Esophagus muscularis mucosa (tissue), 4 donors: ENCODE measurements around the gene IL37.

Source experiments
- EP300 ChIP-seq: sonication (generic); formaldehyde crosslinking; IDR thresholded peaks from one replicate; pipeline ENCODE4 v1.6.1; 2017; ENCODE audit warnings: antibody characterized with exemption
- POLR2A ChIP-seq: fragments of 450-650 bp; IDR thresholded peaks from one replicate; pipeline ENCODE4 v1.6.1; 2017; ENCODE audit warnings: antibody characterized with exemption, moderate library complexity, mild to moderate bottlenecking, low read depth
- POLR2AphosphoS5 ChIP-seq, 2 donors: sonication (generic); formaldehyde crosslinking; IDR thresholded peaks; one replicate each; pipeline ENCODE4 v1.6.1; 2017; ENCODE audit warnings: antibody characterized with exemption in 2 of 2
- TF ChIP-seq, protein P1 (sequence below), 3 experiments: fragments of 200-600 bp in 2 of 3; fragments of 450-650 bp in 1 of 3; sonication (generic) in 2 of 3; IDR thresholded peaks; one replicate each; pipeline ENCODE4 v1.5.1; 2017 to 2019; ENCODE audit warnings: antibody characterized with exemption in 3 of 3, mild to moderate bottlenecking in 2 of 3, moderate library complexity in 1 of 3

DNA sequence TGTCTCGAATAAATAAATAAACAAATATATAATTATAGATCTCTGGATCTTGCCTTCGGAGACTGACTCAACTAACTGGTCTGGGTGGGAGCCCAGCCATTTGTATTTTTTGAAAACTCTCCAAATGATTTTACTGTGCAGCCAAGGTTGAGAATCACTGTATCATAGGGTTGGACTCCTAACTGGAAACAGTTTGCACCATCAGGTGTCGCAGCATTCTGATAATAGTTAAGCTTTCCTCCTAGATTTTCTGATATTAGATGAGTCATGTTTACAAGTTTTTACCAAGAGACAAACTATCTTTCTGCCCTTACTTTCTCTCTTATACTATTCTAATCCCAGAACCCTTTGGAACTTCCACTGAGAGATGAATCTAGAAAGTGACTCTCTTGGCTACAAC, 16.8 kb downstream of the IL37 start:
- no peak for TF ChIP-seq POLR2A
- TF ChIP-seq, protein P1, sequence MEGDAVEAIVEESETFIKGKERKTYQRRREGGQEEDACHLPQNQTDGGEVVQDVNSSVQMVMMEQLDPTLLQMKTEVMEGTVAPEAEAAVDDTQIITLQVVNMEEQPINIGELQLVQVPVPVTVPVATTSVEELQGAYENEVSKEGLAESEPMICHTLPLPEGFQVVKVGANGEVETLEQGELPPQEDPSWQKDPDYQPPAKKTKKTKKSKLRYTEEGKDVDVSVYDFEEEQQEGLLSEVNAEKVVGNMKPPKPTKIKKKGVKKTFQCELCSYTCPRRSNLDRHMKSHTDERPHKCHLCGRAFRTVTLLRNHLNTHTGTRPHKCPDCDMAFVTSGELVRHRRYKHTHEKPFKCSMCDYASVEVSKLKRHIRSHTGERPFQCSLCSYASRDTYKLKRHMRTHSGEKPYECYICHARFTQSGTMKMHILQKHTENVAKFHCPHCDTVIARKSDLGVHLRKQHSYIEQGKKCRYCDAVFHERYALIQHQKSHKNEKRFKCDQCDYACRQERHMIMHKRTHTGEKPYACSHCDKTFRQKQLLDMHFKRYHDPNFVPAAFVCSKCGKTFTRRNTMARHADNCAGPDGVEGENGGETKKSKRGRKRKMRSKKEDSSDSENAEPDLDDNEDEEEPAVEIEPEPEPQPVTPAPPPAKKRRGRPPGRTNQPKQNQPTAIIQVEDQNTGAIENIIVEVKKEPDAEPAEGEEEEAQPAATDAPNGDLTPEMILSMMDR (IDR thresholded peaks at IDR 0.05) = no peak
- TF ChIP-seq POLR2AphosphoS5 (IDR thresholded peaks at IDR 0.05) = no peak
- no peak for TF ChIP-seq EP300
